Upper lobe of left lung (tissue), 4 donors: ENCODE measurements around the gene HGS.

Experiments
- CTCF ChIP-seq, 6 experiments: fragments of 450-650 bp in 4 of 6; fragments of 200-600 bp in 2 of 6; sonication (generic) in 2 of 6; IDR thresholded peaks; one replicate each; pipeline ENCODE4 v1.5.1; 2016 to 2019; ENCODE audit warnings: antibody characterized with exemption in 6 of 6
- EP300 ChIP-seq, 4 donors: sonication (generic); formaldehyde crosslinking; IDR thresholded peaks; one replicate each; pipeline ENCODE4 v1.5.1; 2017; ENCODE audit warnings: antibody characterized with exemption in 4 of 4, control low read depth in 2 of 4
- POLR2A ChIP-seq, 4 donors: fragments of 450-650 bp; IDR thresholded peaks; one replicate each; pipeline ENCODE4 v1.5.1; 2016 to 2017; ENCODE audit warnings: antibody characterized with exemption in 4 of 4, mild to moderate bottlenecking in 2 of 4
- POLR2AphosphoS5 ChIP-seq, 2 donors: sonication (generic); formaldehyde crosslinking; IDR thresholded peaks; one replicate each; pipeline ENCODE4 v1.5.1; 2017; ENCODE audit warnings: antibody characterized with exemption in 2 of 2

GRCh38 chr17:81700353-81701287 is 16.8 kb downstream of the HGS start:
- TF ChIP-seq POLR2AphosphoS5 (IDR thresholded peaks at IDR 0.05) (no peak), CTCF (IDR thresholded peaks at IDR 0.05) (no peak), EP300 (IDR thresholded peaks at IDR 0.05) (no peak), POLR2A (IDR thresholded peaks at IDR 0.05) (no peak)
